Naive B cell (primary cell): ENCODE results near the gene CRYGD. TPM values are rescaled to one million over a fixed set of nuclear protein-coding genes. Genes with fewer than 3 reads are reported as not detected.
"Not testable (repeated sequence)": the region's sequence is repeated elsewhere in the genome, so short reads cannot be mapped to it uniquely, and the experiment has no call there.

ENCODE experiments used
- ATAC-seq, 2 donors: fragments of 150-1000 bp; cut with Tn5 transposase; 2 replicates each; pipeline ENCODE4 v1.10.0; 2021; ENCODE audit warnings: low read depth in 2 of 2, mild to moderate bottlenecking in 2 of 2, moderate library complexity in 2 of 2
- DNase-seq: peaks from one replicate; pipeline ENCODE4 v3.0.0; 2022
- H3K27ac Mint-ChIP-seq, 6 donors: one replicate each; pipeline ENCODE4 v1.8.0; 2020 to 2022; ENCODE audit warnings: mild to moderate bottlenecking in 6 of 6, mixed read lengths in 6 of 6, moderate library complexity in 5 of 6, inconsistent platforms in 2 of 6
- H3K27me3 Mint-ChIP-seq, 3 donors: one replicate each; pipeline ENCODE4 v1.8.0; 2021 to 2022; ENCODE audit warnings: mixed read lengths in 3 of 3, mild to moderate bottlenecking in 1 of 3
- H3K36me3 Mint-ChIP-seq, 2 donors: one replicate each; pipeline ENCODE4 v1.8.0; 2020 to 2022; ENCODE audit warnings: mixed read lengths in 2 of 2, inconsistent platforms in 1 of 2, mild to moderate bottlenecking in 1 of 2
- H3K4me1 Mint-ChIP-seq, 3 donors: one replicate each; pipeline ENCODE4 v1.8.0; 2020 to 2022; ENCODE audit warnings: mixed read lengths in 3 of 3, inconsistent platforms in 1 of 3, mild to moderate bottlenecking in 1 of 3, moderate library complexity in 1 of 3
- H3K4me3 Mint-ChIP-seq, 8 donors: one replicate each; pipeline ENCODE4 v1.8.0; 2020 to 2022; ENCODE audit warnings: mild to moderate bottlenecking in 8 of 8, mixed read lengths in 8 of 8, moderate library complexity in 8 of 8, inconsistent platforms in 2 of 8
- H3K9me3 Mint-ChIP-seq, 7 donors: one replicate each; pipeline ENCODE4 v1.8.0; 2020 to 2022; ENCODE audit warnings: mixed read lengths in 7 of 7, mild to moderate bottlenecking in 5 of 7, inconsistent platforms in 2 of 7, moderate library complexity in 1 of 7
- polyA plus RNA-seq, 6 donors: library from polyadenylated mRNA; unstranded; fragments of 300-500 nt; fragmentation: Illumina TruSeq; gene quantifications; one replicate each; pipeline ENCODE4 v1.2.3, GENCODE V29; 2021; ENCODE audit warnings: low read depth in 6 of 6

The CRYGD gene
- polyA plus RNA-seq, 6 donors from 2014 or later: not detected

GRCh38 chr2:208125251-208125650 is 927 bp upstream of the CRYGD start:
- ATAC-seq: no peak
- peaks cover 32 to 36% (median 33%) of the 10 kb centered on the region in 3 donors for H3K27me3 Mint-ChIP-seq
- H3K36me3 Mint-ChIP-seq: no peaks in the 10 kb centered on the region
- no peak overlapping the region for H3K27ac Mint-ChIP-seq
- H3K4me1 Mint-ChIP-seq: peaks cover 4 to 11% (median 7%) of the 10 kb centered on the region in 3 donors
- DNase-seq: no peak
- no peak overlapping the region for H3K4me3 Mint-ChIP-seq
- H3K9me3 Mint-ChIP-seq: peaks cover 0 to 8% (median 4%) of the 10 kb centered on the region in 7 donors

GRCh38 chr2:208122248-208122647 is 2.1 kb downstream of the CRYGD start:
- peaks cover 0 to 4% (median 0%) of the 10 kb centered on the region in 7 donors for H3K9me3 Mint-ChIP-seq
- ATAC-seq: no peak
- DNase-seq: no peak
- no peak overlapping the region for H3K4me3 Mint-ChIP-seq
- peaks cover 28 to 38% (median 37%) of the 10 kb centered on the region in 3 donors for H3K27me3 Mint-ChIP-seq
- peaks cover 4 to 11% (median 7%) of the 10 kb centered on the region in 3 donors for H3K4me1 Mint-ChIP-seq
- no peaks in the 10 kb centered on the region for H3K36me3 Mint-ChIP-seq
- H3K27ac Mint-ChIP-seq: no peak overlapping the region

- no peaks in the 10 kb centered on the region for H3K9me3 Mint-ChIP-seq
- no peak overlapping the region for H3K4me3 Mint-ChIP-seq
- peaks cover 0 to 3% (median 1%) of the 10 kb centered on the region in 3 donors for H3K4me1 Mint-ChIP-seq
- peaks cover 7 to 26% (median 19%) of the 10 kb centered on the region in 3 donors for H3K27me3 Mint-ChIP-seq
- no peak for ATAC-seq
- no peaks in the 10 kb centered on the region for H3K36me3 Mint-ChIP-seq
- no peak for DNase-seq
- H3K27ac Mint-ChIP-seq: no peak overlapping the region
These were observed 5.4 kb downstream of the CRYGD start for GRCh38 chr2:208118918-208119317.

GRCh38 chr2:208117390-208117789 is 6.9 kb downstream of the CRYGD start:
- DNase-seq, H3K4me3 Mint-ChIP-seq, H3K4me1 Mint-ChIP-seq, H3K36me3 Mint-ChIP-seq, H3K9me3 Mint-ChIP-seq, ATAC-seq, H3K27ac Mint-ChIP-seq: not testable (repeated sequence)
- peaks cover 3 to 35% (median 23%) of the 10 kb centered on the region in 3 donors for H3K27me3 Mint-ChIP-seq

GRCh38 chr2:208112969-208113368 is 11.4 kb downstream of the CRYGD start:
- Mint-ChIP-seq H3K27ac (no peak overlapping the region), H3K36me3 (no peaks in the 10 kb centered on the region), H3K4me3 (no peak overlapping the region), H3K4me1 (no peaks in the 10 kb centered on the region), H3K9me3 (no peaks in the 10 kb centered on the region), H3K27me3 (peaks cover 0 to 42% (median 22%) of the 10 kb centered on the region in 3 donors)
- no peak for DNase-seq
- ATAC-seq: no peak

- H3K27ac Mint-ChIP-seq, H3K36me3 Mint-ChIP-seq, H3K9me3 Mint-ChIP-seq, DNase-seq, H3K4me1 Mint-ChIP-seq, H3K4me3 Mint-ChIP-seq, ATAC-seq: not testable (repeated sequence)
- H3K27me3 Mint-ChIP-seq: peaks cover 0 to 43% (median 24%) of the 10 kb centered on the region in 3 donors
These were observed 12.0 kb downstream of the CRYGD start for GRCh38 chr2:208112273-208112745.

GRCh38 chr2:208103616-208104015 is 20.7 kb downstream of the CRYGD start:
- no peak overlapping the region for H3K27ac Mint-ChIP-seq
- H3K9me3 Mint-ChIP-seq: peaks cover 0 to 10% (median 0%) of the 10 kb centered on the region in 7 donors
- ATAC-seq: no peak
- H3K36me3 Mint-ChIP-seq: no peaks in the 10 kb centered on the region
- H3K27me3 Mint-ChIP-seq: peaks cover 20 to 52% (median 38%) of the 10 kb centered on the region in 3 donors
- no peak overlapping the region for H3K4me3 Mint-ChIP-seq
- no peaks in the 10 kb centered on the region for H3K4me1 Mint-ChIP-seq
- DNase-seq: no peak

GRCh38 chr2:208101716-208102631 is 22.4 kb downstream of the CRYGD start:
- Mint-ChIP-seq H3K4me3 (no peak overlapping the region), H3K9me3 (peaks cover 0 to 10% (median 0%) of the 10 kb centered on the region in 7 donors), H3K36me3 (no peaks in the 10 kb centered on the region), H3K4me1 (no peaks in the 10 kb centered on the region), H3K27ac (no peak overlapping the region), H3K27me3 (peaks cover 20 to 45% (median 32%) of the 10 kb centered on the region in 3 donors)
- no peak for DNase-seq
- no peak for ATAC-seq

- peaks cover 0 to 10% (median 0%) of the 10 kb centered on the region in 7 donors for H3K9me3 Mint-ChIP-seq
- DNase-seq (no peak), ATAC-seq (no peak)
- H3K27ac Mint-ChIP-seq: no peak overlapping the region
- H3K4me3 Mint-ChIP-seq: no peak overlapping the region
- no peaks in the 10 kb centered on the region for H3K36me3 Mint-ChIP-seq
- peaks cover 22 to 34% (median 24%) of the 10 kb centered on the region in 3 donors for H3K27me3 Mint-ChIP-seq
- no peaks in the 10 kb centered on the region for H3K4me1 Mint-ChIP-seq
These were observed 24.4 kb downstream of the CRYGD start for GRCh38 chr2:208099682-208100470.

- not testable (repeated sequence) for H3K4me3 Mint-ChIP-seq, H3K36me3 Mint-ChIP-seq
These were observed 25.6 kb downstream of the CRYGD start for GRCh38 chr2:208098701-208099100.

GRCh38 chr2:208098267-208098666 is 26.1 kb downstream of the CRYGD start:
- H3K9me3 Mint-ChIP-seq: peaks cover 0 to 10% (median 0%) of the 10 kb centered on the region in 7 donors
- no peak overlapping the region for H3K4me3 Mint-ChIP-seq
- peaks cover 22 to 28% (median 24%) of the 10 kb centered on the region in 3 donors for H3K27me3 Mint-ChIP-seq
- no peaks in the 10 kb centered on the region for H3K4me1 Mint-ChIP-seq
- no peak overlapping the region for H3K27ac Mint-ChIP-seq
- H3K36me3 Mint-ChIP-seq: no peaks in the 10 kb centered on the region
- no peak for DNase-seq
- no peak for ATAC-seq

More at GRCh38 chr2:208098701-208099100, 25.6 kb downstream of the CRYGD start:
- DNase-seq, H3K27ac Mint-ChIP-seq, H3K4me1 Mint-ChIP-seq, ATAC-seq: not testable (repeated sequence)
- Mint-ChIP-seq H3K27me3 (peaks cover 22 to 28% (median 24%) of the 10 kb centered on the region in 3 donors), H3K9me3 (peaks cover 0 to 10% (median 0%) of the 10 kb centered on the region in 7 donors)

GRCh38 chr2:208097801-208098200 is 26.5 kb downstream of the CRYGD start:
- peaks cover 0 to 10% (median 0%) of the 10 kb centered on the region in 7 donors for H3K9me3 Mint-ChIP-seq
- H3K36me3 Mint-ChIP-seq: no peaks in the 10 kb centered on the region
- H3K4me3 Mint-ChIP-seq: no peak overlapping the region
- H3K4me1 Mint-ChIP-seq: no peaks in the 10 kb centered on the region
- DNase-seq (no peak), ATAC-seq (no peak)
- no peak overlapping the region for H3K27ac Mint-ChIP-seq
- peaks cover 22 to 28% (median 24%) of the 10 kb centered on the region in 3 donors for H3K27me3 Mint-ChIP-seq

GRCh38 chr2:208097313-208097712 is 27.0 kb downstream of the CRYGD start:
- Mint-ChIP-seq H3K27me3 (peaks cover 22 to 26% (median 25%) of the 10 kb centered on the region in 3 donors), H3K27ac (no peak overlapping the region), H3K9me3 (peaks cover 0 to 10% (median 0%) of the 10 kb centered on the region in 7 donors), H3K4me3 (no peak overlapping the region), H3K36me3 (no peaks in the 10 kb centered on the region), H3K4me1 (no peaks in the 10 kb centered on the region)
- ATAC-seq: no peak
- DNase-seq: no peak
